AG08395 (cell line): ENCODE results near the gene SLC37A1.

Experiments used
- DNase-seq: peaks from one replicate; pipeline ENCODE4 v3.0.0; 2012; ENCODE audit warnings: mixed read lengths, low spot score

Gene SLC37A1

DNA sequence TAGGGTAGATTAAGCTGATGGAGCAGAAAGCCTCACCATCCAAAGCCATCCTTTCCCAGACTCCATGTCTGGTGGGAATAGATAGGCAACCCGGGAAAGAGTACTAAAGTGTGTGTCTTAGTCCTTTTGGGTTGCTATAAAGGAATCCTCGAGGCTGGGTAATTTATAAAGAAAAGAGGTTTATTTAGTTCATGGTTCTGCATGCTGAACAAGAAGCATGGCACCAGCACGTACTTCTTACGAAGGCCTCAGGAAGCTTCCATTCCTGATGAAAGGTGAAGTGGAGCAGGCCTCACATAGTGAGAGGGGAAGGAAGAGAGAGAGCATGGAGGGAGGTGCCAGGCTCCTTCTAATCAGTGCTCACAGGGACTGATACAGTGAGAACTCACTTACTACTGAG lies 6.2 kb upstream of the SLC37A1 start:
- no peak for DNase-seq

DNA sequence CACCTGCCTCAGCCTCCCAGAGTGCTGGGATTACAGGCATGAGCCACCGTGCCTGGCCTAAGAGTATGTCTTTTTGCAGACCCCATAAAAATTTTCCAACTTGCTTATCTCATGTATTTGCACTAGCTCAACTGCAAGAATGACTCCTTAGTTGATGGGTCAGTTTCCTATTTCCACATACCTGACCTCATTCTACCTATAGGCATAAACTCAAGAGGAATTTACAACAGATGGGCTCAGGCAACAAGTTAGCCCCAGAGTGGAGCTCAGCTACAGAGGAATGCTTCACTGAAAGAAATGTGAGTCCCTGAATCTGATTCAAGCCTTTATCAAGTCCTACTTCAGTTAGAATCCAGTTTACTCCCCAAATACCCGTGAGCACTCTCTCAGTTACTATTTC lies 5.3 kb upstream of the SLC37A1 start:
- DNase-seq = no peak

DNA sequence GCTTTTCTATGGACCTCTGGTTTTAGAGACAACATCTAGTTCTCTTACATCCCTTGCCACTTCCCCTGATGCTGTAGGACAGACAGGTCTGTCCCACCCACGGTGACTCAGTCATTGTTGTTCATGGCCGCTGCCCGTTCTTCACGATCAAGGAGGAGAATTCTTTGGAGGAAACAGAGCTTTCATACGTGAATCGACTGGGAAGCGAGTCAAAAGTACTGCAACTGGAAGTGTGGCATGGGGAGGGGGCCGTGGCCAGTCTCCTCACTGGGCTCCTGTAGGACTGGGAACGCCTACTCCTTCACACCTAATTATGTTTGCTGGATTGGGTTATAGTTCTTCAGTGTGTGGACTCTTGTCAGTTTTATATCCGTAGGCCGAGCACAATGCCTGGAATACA lies 4.4 kb upstream of the SLC37A1 start:
- DNase-seq = no peak

DNA sequence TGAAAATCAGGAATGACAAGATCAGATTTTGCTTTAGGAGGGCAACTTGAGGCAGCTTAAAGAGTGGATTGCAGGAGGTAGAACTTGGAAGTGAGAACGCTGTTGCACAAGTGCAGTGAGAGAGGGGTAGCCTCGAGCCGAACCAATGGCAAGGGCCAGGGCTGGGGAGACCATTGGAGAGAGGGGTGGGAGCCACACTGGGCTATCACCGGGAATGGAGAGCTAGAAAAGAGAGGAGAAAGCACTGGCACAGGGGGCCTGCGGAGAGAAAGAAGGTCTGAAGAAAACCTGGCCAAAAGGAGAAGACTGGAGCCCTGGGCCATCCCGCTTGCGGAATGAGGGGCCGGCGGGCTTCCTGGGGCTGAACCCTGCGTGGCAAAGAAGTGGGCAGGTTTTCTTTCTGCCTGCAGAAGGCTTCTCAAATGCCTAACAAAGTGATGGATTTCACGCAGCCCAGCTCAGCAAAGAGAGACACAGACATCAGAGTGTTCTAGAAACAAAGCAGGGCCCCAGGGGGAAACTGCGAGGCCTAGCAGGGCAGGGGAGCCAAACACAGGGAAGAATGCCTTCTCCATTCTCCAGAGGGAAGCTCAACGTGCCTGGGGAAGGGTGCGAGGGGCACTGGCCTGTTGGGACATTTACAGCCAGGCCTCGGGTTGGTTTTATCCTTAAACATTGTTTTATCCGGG lies 1.2 kb upstream of the SLC37A1 start:
- DNase-seq = no peak

DNA sequence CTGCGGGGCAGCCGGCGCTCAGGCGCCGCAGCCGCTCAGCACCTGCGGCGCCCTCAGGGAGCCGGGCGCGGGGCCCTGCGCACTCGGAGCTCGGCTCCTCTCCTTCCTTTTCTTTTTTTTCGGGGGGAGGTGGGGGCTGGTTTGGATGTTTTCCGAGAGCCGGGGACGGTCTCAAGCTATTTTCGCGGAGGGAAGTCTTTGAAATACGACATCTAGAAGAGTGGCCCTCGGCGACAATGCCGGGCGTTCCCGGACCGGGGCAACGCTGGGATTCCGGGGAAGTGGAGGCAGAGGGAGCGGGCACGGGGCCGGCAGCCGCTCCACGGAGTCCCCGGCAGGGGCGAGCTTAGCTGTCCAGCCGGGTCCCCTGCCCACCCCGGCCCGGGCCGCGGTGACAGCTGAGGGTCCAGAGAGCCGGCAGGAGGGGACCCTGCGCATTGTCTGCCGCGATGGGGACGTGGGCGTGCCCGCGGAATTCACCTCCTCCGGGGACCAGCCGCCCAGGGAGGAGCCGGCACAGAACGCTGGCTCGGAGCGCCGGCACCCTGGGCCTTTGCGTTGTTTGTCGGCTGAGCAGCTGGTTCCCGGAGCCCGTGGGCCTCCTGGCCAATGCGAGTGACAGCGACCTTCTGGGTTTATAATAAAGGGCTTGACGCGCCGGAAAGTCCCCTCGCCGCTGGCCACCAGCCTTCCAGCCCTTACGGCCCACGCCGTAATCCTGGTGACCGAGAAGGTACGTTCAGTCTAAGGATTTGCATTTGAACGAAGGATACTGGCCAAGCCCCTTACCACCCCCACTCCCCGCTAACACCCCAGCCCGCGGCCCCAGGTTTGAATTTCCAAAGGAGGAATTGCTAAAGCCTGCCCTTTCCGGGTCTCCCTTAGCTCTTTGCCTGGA lies 582 bp downstream of the SLC37A1 start:
- no peak for DNase-seq

DNA sequence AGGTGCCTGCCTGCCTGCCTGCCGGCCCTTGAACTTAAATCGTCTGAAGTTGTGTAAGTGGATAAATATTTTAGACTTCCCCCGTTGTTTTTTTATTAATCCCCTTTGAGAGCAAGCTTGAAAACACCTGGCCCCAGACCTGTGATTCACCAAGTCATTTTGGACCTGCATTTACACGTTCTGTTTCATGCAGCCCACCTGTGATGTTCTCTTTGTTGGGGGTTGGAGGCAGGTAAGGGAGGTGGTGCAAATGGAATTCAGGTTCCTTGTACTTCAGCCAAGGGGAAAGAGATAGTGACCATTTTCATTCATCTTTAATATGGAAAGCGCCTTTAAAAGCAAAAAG lies 1.2 kb downstream of the SLC37A1 start:
- DNase-seq = no peak

DNA sequence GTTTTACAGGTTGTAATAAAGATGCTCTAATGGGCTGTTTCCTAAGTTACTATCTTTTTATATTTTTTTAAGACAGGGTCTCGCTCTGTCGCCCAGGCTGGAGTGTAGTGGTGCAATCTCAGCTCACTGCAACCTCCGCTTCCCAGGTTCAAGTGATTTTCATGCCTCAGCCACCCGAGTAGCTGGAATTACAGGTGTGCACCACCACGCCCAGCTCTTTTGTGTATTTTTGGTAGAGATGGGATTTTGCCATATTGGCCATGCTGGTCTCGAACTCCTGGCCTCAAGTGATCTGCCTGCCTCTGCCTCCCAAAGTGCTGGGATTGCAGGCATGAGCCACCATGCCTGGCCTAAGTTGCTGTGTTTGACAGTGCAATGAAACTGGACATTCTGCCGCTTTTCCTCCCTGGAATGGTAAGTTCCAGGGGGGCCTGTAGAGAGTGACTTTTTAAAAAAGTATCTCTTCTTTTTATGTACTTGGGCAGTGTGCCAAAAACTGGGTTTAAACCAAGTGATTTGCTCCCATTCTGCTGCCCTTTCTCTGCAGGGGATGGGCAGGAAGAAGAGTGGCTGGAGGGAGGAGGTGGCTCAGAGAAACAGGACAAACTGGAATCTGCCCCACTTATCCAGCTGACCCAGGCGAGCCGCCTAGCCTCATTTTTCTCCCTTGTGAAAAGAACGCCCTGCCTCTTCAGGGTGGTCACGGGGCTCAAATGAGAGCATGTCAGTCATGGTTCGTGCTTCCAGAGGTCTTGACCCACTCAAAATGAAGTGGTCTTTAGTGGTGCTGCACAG lies 2.3 kb downstream of the SLC37A1 start:
- no peak for DNase-seq

DNA sequence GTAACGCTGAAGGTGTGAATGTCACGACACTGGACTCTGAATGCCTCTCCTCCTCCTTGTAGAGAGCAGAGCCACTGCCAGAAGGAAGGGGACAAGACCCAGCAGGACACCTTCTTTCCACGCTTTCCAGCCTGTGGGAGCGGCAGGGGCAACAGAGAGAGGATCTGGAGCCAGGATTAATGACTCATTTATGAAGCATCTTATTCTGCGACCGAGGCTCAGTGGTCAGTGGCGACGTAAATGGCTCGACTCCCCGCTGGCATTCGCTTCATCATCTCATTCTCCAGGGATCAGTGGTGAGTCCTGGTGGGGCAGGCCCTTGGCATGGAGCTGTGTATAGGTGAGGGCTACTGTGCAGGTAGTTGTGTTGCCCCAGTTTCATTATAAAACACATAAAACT lies 4.6 kb downstream of the SLC37A1 start:
- DNase-seq = no peak

DNA sequence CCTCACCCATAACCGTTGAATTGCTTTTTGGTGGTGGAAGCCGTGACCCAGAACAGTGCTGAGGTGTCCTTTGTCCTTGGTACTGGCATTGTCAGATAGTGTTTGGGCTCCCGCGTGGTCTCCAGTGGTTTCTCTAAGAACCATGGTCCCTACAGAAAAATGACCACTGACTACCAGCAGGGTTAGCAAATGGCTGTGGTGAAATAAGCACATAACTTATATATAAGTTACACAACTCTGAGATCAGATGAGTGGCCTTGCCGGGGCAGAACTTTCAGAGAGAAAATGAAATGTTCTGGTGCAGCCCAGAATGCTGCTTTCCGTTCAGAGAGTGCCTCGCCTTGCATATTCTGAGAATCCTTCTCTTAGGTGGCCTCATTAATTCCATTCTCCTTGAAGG lies 5.0 kb downstream of the SLC37A1 start:
- DNase-seq = no peak

DNA sequence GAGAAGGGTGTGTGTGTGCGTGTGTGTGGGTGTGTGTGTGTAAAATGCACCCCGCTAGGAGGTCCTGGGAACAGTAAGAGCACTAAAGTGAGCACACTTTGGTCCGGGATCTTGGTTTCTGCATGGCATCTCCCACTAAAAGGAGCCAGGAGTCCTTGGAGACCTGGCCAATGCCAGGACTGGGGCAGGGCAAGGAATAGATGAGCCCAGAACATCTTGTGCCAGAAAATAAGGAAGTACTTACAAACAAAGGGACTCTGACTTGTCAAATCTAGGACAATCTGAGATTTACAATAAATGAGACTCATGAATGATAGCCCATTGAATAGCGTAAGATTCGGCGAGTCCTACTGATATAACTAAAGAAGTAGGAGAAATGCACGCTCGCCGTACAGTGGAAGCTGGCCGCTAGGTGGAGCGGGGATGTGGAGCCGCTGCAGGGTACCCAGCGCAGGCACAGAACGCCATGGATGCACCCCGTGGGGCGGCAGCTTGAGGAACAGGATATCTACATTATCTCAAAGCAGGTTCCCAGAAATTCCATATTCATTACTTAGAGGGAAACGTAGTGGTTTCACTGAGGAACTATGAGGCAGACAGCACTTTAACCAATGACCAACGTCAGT lies 7.1 kb downstream of the SLC37A1 start:
- no peak for DNase-seq

DNA sequence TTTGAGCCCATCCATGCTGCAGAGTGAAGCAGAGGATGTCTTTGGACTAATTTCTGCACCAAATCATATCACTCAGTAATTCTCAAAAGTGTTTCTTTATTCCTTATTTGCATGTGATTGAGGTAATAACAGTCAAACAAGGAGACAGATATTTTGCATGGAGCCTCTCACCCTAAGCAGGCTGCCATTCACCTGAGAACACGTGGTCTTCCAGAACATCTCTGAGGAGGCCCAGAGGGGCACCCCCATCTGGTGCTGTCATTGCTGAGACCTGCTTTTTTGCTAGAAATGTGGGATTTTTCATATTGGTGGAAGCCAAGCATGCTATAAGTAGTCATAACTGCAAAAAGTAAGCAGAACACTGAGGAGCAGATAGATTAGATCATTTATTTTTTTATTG lies 7.7 kb downstream of the SLC37A1 start:
- no peak for DNase-seq

DNA sequence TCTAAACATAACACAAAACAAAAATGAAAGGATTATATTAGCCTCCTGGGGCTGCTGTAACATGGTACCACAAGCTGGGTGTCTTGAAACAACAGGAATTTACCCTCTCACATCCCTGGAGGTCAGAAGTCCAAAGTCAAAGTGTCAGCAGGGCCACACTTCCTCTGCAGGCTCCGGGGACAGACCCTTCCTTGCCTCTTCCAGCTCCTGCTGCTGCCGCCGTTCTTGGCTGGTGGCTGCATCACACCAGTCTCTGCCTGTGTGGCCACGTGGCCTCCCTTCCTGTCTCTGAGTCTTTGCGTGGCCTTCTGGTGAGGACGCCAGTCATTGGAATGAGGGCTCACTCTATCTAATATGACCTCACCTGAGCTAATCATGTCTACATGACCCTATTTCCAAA lies 8.2 kb downstream of the SLC37A1 start:
- no peak for DNase-seq

DNA sequence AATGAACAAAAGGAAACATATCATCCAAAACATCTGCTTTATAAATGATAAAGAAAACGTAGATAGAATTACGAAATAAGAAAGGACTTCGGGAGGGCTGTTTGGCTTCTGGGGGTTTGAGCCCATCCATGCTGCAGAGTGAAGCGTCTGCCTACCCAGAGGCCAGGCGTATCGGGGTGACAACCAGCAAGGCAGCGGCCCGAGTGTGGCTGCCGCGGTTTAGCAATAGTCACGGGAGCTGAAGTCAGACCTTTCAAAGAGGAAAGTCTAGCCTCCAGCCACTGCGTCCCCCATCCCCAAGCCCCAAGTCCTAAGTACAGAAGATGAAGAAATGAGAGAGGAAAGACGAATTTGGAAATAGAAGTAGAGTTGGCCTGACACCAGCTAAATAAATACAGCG lies 8.6 kb downstream of the SLC37A1 start:
- no peak for DNase-seq

DNA sequence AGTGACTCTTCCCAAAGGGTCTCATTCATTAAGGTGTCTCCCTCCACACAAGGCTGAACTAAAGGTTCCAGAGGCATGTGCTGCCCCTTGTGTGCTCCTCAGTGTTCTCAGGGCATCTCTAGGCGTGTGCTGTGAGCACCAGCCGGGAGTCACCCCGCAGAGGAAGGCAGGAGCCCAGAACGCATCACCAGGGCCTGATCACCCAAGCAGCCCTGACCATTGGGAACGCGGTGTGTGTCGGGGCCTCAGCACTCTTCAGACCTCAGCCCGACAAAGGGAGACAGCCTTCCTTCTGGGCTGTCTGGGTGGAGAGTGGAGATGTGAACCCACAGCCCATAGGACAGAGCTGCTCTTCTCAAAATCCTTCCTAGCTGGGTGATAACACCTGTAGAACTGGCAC lies 9.1 kb downstream of the SLC37A1 start:
- DNase-seq = no peak

DNA sequence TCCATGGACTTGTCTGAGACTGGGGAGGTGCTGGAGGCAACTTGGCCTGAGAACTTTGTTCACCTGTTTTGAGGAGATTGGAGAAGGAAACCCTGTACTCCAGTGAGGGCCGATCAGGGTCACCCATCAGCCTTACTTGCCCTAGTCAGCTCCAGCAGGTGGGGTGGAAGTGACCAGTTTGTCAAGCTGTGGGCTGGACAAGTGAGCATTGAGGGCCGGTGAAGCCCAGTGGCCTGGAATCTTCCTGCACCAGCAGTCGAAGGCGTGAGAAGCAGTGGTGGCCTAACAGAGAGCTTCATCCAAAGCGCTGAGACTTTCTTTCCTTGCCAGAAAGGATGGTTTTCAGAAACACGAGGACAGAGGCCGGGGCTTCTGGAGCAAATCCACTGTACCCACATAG lies 9.6 kb downstream of the SLC37A1 start:
- no peak for DNase-seq

DNA sequence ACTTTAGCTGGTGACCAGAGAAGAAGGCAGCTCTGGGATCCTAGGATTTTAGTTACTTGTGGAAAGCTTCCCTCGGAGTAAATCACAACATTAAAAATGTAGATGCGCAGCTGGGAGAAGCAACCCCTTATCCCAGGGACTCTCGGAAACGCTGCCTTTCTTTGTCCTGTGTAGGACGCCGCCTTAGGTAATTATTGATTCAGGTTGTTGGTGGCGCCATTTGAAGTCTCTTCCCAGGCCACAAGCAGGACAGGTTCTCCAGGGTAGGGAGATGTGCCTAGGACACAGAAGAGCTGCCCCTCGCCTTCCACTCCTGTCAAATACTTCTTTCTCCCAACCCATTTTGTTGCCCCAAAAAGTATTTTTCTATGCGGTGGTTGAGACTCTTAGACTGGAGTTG lies 10.3 kb downstream of the SLC37A1 start:
- DNase-seq = no peak

DNA sequence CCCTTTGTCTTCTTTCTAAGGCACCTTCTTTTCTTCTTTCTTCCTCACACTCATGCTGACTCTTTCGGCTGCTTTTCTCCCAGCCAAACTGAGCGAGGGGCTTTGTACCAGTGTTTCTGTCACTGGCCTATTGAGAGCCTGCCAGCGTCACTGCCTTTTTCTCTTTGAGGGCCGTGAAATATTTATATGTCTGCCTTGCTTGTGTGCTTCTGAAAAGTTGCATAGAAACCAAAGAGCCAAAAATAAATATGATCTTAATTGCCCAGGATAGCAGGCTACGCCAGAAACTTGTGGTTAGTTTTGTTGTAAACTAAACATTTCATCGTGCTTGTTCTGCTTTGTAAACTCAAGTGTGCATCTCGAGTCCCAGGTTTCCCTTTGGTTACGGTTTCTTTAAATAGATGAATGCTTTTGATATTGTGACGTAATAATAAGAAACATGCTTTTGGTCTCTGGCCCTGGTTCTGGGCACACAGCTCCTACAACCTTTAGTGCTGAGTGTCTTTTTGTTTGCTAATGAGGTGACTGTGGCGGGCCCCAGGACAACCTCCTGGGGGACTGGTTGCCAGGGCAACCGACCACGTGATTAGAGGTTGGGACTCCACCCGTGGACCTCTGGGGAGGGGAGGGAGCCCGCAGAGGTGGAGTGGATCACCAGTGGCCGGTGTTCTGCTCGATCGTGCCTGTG lies 10.8 kb downstream of the SLC37A1 start:
- peak; percentile 31 for DNase-seq

DNA sequence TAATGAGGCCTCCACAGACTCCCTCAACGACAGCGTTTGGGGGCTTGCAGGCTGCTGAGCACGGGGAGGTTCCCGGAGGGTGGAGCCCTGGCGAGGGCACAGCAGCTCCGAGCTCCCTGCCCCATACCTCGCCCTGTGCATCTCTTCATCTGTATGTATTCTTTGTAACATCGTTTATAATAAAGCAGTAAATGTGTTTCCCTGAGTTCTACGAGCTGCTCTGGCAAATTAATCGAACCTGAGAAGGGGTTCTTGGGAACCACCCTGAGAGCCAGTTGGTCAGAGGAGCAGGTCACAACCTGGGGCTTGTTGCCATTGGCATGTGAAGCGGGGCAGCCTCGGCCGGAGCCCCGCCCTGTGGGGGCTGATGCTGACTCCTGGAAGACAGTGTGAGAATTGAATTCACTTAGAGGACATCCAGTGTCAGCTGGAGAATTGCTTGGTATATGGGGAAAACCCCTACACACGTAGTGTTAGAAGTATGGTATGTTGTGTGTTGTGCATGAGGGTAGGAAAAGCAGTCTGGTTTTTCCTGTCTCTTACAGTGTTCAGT lies 11.5 kb downstream of the SLC37A1 start:
- no peak for DNase-seq

DNA sequence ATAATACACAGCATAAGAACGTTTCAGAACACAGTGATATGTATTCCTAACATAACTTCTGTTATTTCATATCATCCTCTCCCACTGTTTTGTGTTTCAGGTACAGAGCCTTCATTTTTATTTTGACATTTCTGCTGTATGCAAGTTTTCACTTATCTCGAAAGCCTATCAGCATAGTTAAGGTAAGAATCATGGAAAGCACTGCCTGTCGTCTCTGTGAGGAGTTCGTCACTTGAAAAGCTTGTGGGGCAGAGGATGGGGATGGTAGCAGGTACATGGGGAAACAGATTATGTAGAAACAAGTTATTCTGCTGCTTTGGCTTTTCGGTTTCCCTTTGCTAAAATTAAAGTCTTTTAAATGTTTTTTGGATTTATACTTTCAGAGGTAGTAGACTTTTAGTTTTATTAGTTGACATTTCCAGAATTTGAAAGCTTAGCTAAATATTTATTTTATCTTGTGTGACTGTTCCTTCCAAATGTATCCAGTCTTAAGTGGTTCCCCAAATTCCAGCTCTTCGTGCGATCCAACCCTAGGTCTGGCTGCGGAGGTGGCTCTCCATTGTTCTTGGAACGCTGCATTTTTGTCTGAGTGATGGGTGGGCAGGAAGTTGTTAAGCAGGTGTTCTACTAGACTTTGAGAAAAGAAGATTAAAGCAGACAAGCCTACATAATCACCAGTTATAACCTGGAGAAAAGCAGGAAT lies 12.2 kb downstream of the SLC37A1 start:
- no peak for DNase-seq

DNA sequence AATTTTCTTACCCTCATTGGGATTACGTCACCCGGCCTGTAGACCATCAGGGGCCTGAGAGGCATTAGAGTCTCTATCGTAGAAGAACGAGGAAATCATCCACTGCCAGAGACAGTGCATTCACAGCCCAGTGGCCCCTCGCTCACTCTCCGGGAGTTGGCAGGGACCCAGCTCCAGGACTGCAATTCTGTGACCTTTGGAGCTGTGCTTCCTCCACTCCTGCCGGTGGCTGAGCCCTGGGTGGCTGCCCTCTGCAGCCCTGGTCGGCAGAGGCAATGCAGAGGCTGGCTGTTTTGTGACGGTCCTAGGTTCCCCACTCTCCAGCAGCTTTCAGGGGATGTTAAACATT lies 12.7 kb downstream of the SLC37A1 start:
- DNase-seq = no peak

DNA sequence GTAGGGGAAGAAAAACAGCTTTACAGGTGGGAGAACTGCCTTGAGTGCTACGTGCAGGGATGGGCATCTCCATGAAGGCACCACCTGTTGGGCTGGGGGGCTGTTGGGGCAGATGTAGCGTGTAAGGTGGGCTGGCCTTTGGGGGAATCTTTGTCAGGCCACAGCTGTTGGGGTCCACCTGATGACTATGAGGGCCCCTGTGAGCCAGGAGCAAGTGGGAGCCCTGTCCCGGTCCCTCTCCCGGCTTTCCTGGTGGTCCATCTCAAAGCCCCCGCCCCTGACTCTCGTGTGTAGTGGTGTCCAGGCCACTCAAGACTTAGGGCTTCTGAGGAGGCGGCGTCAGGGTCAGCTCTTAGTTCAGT lies 13.5 kb downstream of the SLC37A1 start:
- DNase-seq = no peak
